PFSK-1 (cell line): ENCODE results near the gene KDM6A.

Experiments used
- FOXP2 ChIP-seq: optimal IDR thresholded peaks from 2 replicates; pipeline ENCODE3; 2011; ENCODE audit warnings: borderline replicate concordance, control low read depth, inconsistent platforms; ENCODE audit not compliant: insufficient read depth; ENCODE audit errors: extremely low read length, extremely low read depth
- POLR2AphosphoS5 ChIP-seq: IDR thresholded peaks from 2 replicates; pipeline ENCODE4 v1.6.1; 2012; ENCODE audit warnings: low read depth, mild to moderate bottlenecking, control low read depth, low read length, moderate library complexity
- REST ChIP-seq, 2 experiments: IDR thresholded peaks; 2 replicates each; pipeline versions ENCODE4 v1.6.1 to v1.8.0; 2011 to 2012; ENCODE audit warnings: low read depth in 2 of 2, low read length in 2 of 2, control low read depth in 1 of 2, inconsistent platforms in 1 of 2, mild to moderate bottlenecking in 1 of 2, moderate library complexity in 1 of 2; ENCODE audit not compliant: insufficient read depth in 1 of 2
- SIN3A ChIP-seq: IDR thresholded peaks from 2 replicates; pipeline ENCODE4 v1.6.1; 2012; ENCODE audit warnings: mild to moderate bottlenecking, low read length, moderate library complexity, borderline replicate concordance; ENCODE audit not compliant: insufficient read depth
- TAF1 ChIP-seq: IDR thresholded peaks from 2 replicates; pipeline ENCODE4 v1.6.1; 2012; ENCODE audit warnings: low read length, control low read depth, borderline replicate concordance; ENCODE audit not compliant: insufficient read depth

Gene KDM6A

DNA sequence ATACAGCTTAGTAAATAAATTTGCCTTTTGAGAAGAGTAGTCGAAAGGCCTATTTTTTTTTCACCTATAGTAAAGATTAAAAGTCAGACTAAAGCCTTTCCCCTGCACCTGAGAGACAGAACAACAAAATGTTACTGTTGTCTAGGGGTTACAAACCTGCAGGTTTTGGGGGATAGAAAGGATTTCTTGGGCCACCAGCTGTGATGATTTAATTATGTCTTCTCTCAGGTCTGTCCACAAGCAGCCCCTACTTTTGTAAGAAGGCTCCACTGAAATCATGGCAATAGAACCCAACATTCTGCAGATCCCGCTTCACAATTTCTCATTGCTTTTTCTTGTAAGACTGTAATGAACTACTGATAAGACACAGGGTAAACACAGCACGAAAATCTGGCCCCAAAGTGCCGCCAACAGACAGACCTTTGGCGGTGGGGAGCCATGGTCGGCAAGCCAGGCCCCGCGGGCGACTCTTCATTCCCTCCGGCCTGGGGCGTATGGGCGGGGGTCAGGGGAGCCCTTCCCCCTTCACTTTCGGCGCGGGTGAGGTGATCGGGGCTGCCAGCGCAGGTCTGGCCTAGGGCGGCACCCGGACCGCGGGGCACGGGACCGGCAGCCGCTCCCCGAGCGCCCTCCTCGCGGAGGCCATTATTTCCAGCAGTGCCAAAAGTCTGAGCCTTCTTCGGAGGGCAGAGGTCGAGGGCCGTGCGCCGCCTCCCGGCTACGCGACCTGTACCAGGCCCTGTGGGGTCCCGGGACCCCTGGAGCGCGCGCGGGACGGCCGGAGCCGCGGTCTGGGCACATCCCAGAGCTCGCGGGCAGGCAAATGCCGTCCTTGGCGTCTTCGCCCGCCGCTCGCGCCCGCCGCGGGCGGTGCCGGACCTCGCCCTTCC lies 812 bp upstream of the KDM6A start:
- TF ChIP-seq FOXP2, result no peak
- TF ChIP-seq POLR2AphosphoS5, result 0 out of 2 replicates have a peak, but pooled peaks have one; percentile 30

- TF ChIP-seq FOXP2, result no peak
- no peak for TF ChIP-seq REST (IDR thresholded peaks at IDR 0.05; ENCODE audit: insufficient read depth in 1 of 2, low read depth in 2 of 2, low read length in 2 of 2)
- TF ChIP-seq TAF1, result no peak
- no peak for TF ChIP-seq POLR2AphosphoS5
- TF ChIP-seq SIN3A, result no peak
These were observed 658 bp downstream of the KDM6A start for GRCh38 chrX:44873415-44874276.

GRCh38 chrX:44874420-44875184 lies 1.6 kb downstream of the KDM6A start:
- TF ChIP-seq SIN3A (peak; percentile 74; the same call in 1 of the 2 replicates), TAF1 (no peak), FOXP2 (no peak)

DNA sequence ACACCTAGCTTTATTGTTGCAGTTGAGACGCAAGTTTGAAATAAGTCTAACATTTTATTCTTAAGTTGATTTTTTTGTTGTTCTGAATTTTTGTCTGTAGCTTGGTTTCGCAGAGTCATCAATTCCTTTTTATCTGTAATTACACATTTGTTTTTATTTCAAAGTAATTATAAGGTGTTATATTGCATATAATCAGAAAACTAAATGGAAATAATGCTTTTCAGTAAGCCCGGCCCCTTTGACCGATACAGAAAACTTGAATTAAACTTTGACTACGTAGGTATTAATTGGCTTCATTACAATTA lies 2.1 kb downstream of the KDM6A start:
- TF ChIP-seq POLR2AphosphoS5 (no peak), SIN3A (no peak), REST (IDR thresholded peaks at IDR 0.05; ENCODE audit: insufficient read depth in 1 of 2, low read depth in 2 of 2, low read length in 2 of 2) (no peak), FOXP2 (no peak), TAF1 (no peak)

DNA sequence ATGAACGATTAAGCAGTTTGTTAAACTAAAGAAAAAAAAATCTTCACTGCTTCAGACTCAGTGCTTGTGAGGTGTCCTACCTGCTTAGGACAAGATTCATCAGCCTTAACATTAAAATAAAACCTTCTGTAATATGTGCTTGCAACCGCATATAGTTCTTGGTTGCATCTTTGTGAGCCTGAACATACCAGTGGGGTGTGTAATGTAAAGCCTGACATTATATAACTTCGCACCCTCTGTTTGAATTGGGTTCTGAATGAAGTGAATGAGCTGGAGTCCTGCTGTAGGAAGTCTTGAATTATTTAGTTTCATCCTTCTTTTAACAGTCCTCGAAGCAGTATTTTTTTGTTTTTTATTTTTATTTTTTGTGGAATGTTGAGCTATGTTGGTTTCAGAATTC lies 3.1 kb downstream of the KDM6A start:
- TF ChIP-seq REST (IDR thresholded peaks at IDR 0.05; ENCODE audit: insufficient read depth in 1 of 2, low read depth in 2 of 2, low read length in 2 of 2) (no peak), POLR2AphosphoS5 (no peak), TAF1 (no peak), FOXP2 (no peak), SIN3A (no peak)
